ENCODE data around the gene LRRC8E.

DNA sequence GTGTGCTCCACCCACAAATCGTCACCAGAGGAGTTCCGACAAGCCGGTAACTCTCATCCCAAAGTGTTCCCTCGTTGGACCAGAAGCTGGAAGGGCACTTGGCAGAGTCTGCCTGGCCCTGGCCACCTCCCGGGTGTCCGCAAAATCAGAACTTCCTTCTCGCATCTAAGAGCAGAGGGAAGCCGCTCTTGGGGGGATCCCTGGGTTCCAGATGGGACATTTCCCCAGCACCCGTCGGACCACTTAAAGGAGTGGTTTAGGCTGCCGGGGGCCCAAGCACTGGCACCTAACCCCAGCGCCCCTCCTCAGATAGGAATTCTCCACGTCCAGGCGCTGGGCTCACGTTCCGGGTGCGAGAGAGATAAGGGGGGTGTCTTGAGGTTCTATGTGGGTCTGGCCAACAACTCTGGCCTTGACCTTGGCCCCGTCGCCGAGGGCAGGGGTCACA, 14.5 kb downstream of the LRRC8E start:
- no peak for TF ChIP-seq EZH2 (IDR thresholded peaks at IDR 0.05)
- TF ChIP-seq POLR2AphosphoS5 (IDR thresholded peaks at IDR 0.05; ENCODE audit: borderline replicate concordance, low read depth, low read length): no peak
- TF ChIP-seq FOXP2 (optimal IDR thresholded peaks at IDR 0.05; ENCODE audit: control extremely low read depth, extremely low read length, insufficient read depth): no peak
